A549 (cell line): ENCODE measurements around the gene RGS13. TPM values are rescaled to one million over a fixed set of nuclear protein-coding genes. Genes with fewer than 3 reads are reported as not detected.

Source experiments
- ATAC-seq, 2 experiments: fragments of 200-7000 bp in 1 of 2; fragments of >200 bp in 1 of 2; cut with Nextera tagmentation in 1 of 2; cut with Tn5 transposase in 1 of 2; 3 replicates each; pipeline versions ENCODE4 v1.8.0 to v1.9.1; 2018 to 2020; ENCODE audit warnings: mild to moderate bottlenecking in 1 of 2, moderate library complexity in 1 of 2
- CTCF ChIA-PET: fragments of 300-600 bp; sonication (Branson Sonifier 250); formaldehyde crosslinking; extraction: SDS; loops from one replicate; lab custom pipeline; 2021; ENCODE audit warnings: antibody characterized with exemption, inconsistent platforms; lab: Yijun Ruan, JAX
- POLR2A ChIA-PET: fragments of 350-600 bp; formaldehyde crosslinking; extraction: SDS; loops from one replicate; lab custom pipeline; 2021; ENCODE audit warnings: antibody characterized with exemption, inconsistent platforms; lab: Yijun Ruan, JAX
- DNase-seq, 2 experiments: peaks; one replicate each; pipeline versions ENCODE4 v3.0.0 to v3.0.0-alpha.2; 2011 to 2016; ENCODE audit warnings: low read depth in 1 of 2, low spot score in 1 of 2
- FAIRE-seq: peaks from 2 replicates; lab custom pipeline; 2011; peaks lifted over from hg19 to GRCh38; lab: Jason Lieb, UNC
- H3K27ac ChIP-seq, 2 experiments: fragments of >200 bp; sonication (Bioruptor Twin); formaldehyde crosslinking; 3 replicates each; pipeline ENCODE4 v1.5.1; 2016 to 2017
- H3K4me1 ChIP-seq: fragments of >200 bp; sonication (Bioruptor Twin); formaldehyde crosslinking; 3 replicates; pipeline ENCODE4 v1.6.1; 2016
- H3K4me2 ChIP-seq: fragments of >200 bp; sonication (Bioruptor Twin); formaldehyde crosslinking; 3 replicates; pipeline ENCODE4 v1.6.1; 2016
- H3K4me3 ChIP-seq: fragments of >200 bp; sonication (Bioruptor Twin); formaldehyde crosslinking; 3 replicates; pipeline ENCODE4 v1.5.1; 2016
- H3K9me3 ChIP-seq: fragments of >200 bp; sonication (Bioruptor Twin); formaldehyde crosslinking; 3 replicates; pipeline ENCODE4 v1.6.1; 2016
- ATOH8 ChIP-seq: fragments of 250-450 bp; sonication (Bioruptor Pico); IDR thresholded peaks from 2 replicates; pipeline ENCODE4 v1.5.0; 2020; ENCODE audit warnings: low read depth, mild to moderate bottlenecking, moderate library complexity
- CBX2 ChIP-seq: fragments of 200-600 bp; sonication (generic); IDR thresholded peaks from 2 replicates; pipeline ENCODE4 v1.6.1; 2016; ENCODE audit warnings: low read depth, mild to moderate bottlenecking, borderline replicate concordance
- CHD4 ChIP-seq: fragments of 200-600 bp; sonication (generic); IDR thresholded peaks from 2 replicates; pipeline ENCODE4 v1.6.1; 2016; ENCODE audit warnings: antibody characterized with exemption, mild to moderate bottlenecking, borderline replicate concordance
- E2F6 ChIP-seq: IDR thresholded peaks from 2 replicates; pipeline ENCODE4 v1.6.1; 2012; ENCODE audit warnings: low read depth, borderline replicate concordance
- HMGXB4 ChIP-seq: fragments of 250-450 bp; sonication (Bioruptor Pico); IDR thresholded peaks from 2 replicates; pipeline ENCODE4 v1.5.0; 2021; ENCODE audit warnings: mild to moderate bottlenecking, moderate library complexity, borderline replicate concordance
- JUN ChIP-seq, 2 experiments: fragments of >200 bp; sonication (Bioruptor Twin); formaldehyde crosslinking; IDR thresholded peaks; 2 replicates in 1 of 2; 3 replicates in 1 of 2; pipeline ENCODE4 v1.6.1; 2016 to 2017
- KDM1A ChIP-seq: fragments of 200-600 bp; sonication (generic); IDR thresholded peaks from 2 replicates; pipeline ENCODE4 v1.6.1; 2016; ENCODE audit warnings: low read depth, mild to moderate bottlenecking
- MAFK ChIP-seq: fragments of 450-650 bp; IDR thresholded peaks from 2 replicates; pipeline ENCODE4 v1.6.1; 2014; ENCODE audit not compliant: partially characterized antibody
- MAX ChIP-seq: IDR thresholded peaks from 2 replicates; pipeline ENCODE4 v1.6.1; 2012
- MAZ ChIP-seq: fragments of 150-350 bp; IDR thresholded peaks from 2 replicates; pipeline ENCODE4 v1.6.1; 2014; ENCODE audit warnings: antibody characterized with exemption, low read depth, low read length, borderline replicate concordance
- MYC ChIP-seq: IDR thresholded peaks from 2 replicates; pipeline ENCODE4 v1.6.1; 2012; ENCODE audit warnings: mild to moderate bottlenecking, inconsistent platforms, low read length, improper control_type of control experiment, borderline replicate concordance
- RARB ChIP-seq: fragments of 250-450 bp; sonication (Bioruptor Pico); IDR thresholded peaks from 2 replicates; pipeline ENCODE4 v1.8.0; 2021; ENCODE audit warnings: mild to moderate bottlenecking, moderate library complexity
- REST ChIP-seq: fragments of 200-600 bp; sonication (generic); IDR thresholded peaks from 2 replicates; pipeline ENCODE4 v1.6.1; 2016; ENCODE audit warnings: antibody characterized with exemption, mild to moderate bottlenecking, moderate library complexity
- SMC3 ChIP-seq: fragments of >200 bp; sonication (Bioruptor Twin); formaldehyde crosslinking; IDR thresholded peaks from 3 replicates; pipeline ENCODE4 v1.6.1; 2018; ENCODE audit warnings: inconsistent platforms
- ZC3H11A ChIP-seq: fragments of 450-650 bp; IDR thresholded peaks from 2 replicates; pipeline ENCODE4 v1.6.1; 2014; ENCODE audit warnings: antibody characterized with exemption, mild to moderate bottlenecking
- ZFP36 ChIP-seq: fragments of 450-650 bp; IDR thresholded peaks from 2 replicates; pipeline ENCODE4 v1.6.1; 2014; ENCODE audit warnings: borderline replicate concordance; ENCODE audit not compliant: partially characterized antibody
- WGBS: methylation state at CpG from one replicate; pipeline ENCODE4 v1.1.6; 2017; ENCODE audit errors: missing lambda C conversion rate; 5-methylcytosine and 5-hydroxymethylcytosine counted together
- polyA plus RNA-seq, 4 experiments: library from polyadenylated mRNA; depleted of rRNA in 3 of 4; stranded (reverse); fragments of >200 nt; fragmentation: RNase III in 1 of 4; extraction: RNeasy Plus Mini Kit Qiagen cat#74134 plus additional on column Dnase treatment in 1 of 4; gene quantifications; 2 replicates in 3 of 4; 3 replicates in 1 of 4; pipeline ENCODE4 v1.2.3, GENCODE V29; 2011 to 2017

The RGS13 gene
- polyA plus RNA-seq, 2 of the 4 experiments (the other 2 are of a cell fraction) = not detected

- TF ChIP-seq REST (no peak), ATOH8 (no peak), E2F6 (no peak)
- TF ChIP-seq, all 56 proteins: peak for 0
Observed at GRCh38 chr1:192592517-192592916, 43.4 kb upstream of the RGS13 start (continued).

GRCh38 chr1:192592981-192593708 lies 42.8 kb upstream of the RGS13 start:
- ATAC-seq (no peak), FAIRE-seq (no peak), DNase-seq (no peak)
- no peak for TF ChIP-seq SMC3
- no peak for TF ChIP-seq MYC
- no peak for TF ChIP-seq MAX
- TF ChIP-seq KDM1A = no peak
- TF ChIP-seq ZC3H11A = no peak
- no peak for TF ChIP-seq JUN (IDR thresholded peaks at IDR 0.05)
- TF ChIP-seq CBX2 = no peak
- TF ChIP-seq CHD4 = no peak
- TF ChIP-seq RARB = no peak
- TF ChIP-seq MAFK = no peak
- no peak for TF ChIP-seq HMGXB4 (CRISPR knock-in tag)
- TF ChIP-seq MAZ = no peak
- no peaks in the 10 kb centered on the region for H3K9me3 ChIP-seq
- 80% methylated on average over 2 of the region's 2 CpGs for WGBS
- no peak overlapping the region for H3K4me3 ChIP-seq
- CTCF ChIA-PET = interaction anchor here (0.8 to 1.6 kb wide), 6 partner anchors 11 to 215 kb away, joined by 3 to 5 read pairs (median 3); no protein-coding TSS in a partner anchor
- H3K4me2 ChIP-seq = no peak overlapping the region
- H3K27ac ChIP-seq = no peak overlapping the region
- H3K4me1 ChIP-seq = no peaks in the 10 kb centered on the region
- POLR2A ChIA-PET = no interaction called here

- FAIRE-seq (no peak), ATAC-seq (no peak), DNase-seq (no peak)
- POLR2A ChIA-PET = no interaction called here
- TF ChIP-seq CBX2 (no peak), ZFP36 (no peak)
- Histone ChIP-seq H3K4me1 (no peaks in the 10 kb centered on the region), H3K4me2 (no peak overlapping the region), H3K4me3 (no peak overlapping the region), H3K27ac (no peak overlapping the region), H3K9me3 (no peaks in the 10 kb centered on the region)
- WGBS = 54% methylated on average over 3 of the region's 3 CpGs
- CTCF ChIA-PET = interaction anchor here (0.8 kb wide), 1 partner anchor 431 kb away, joined by 3 read pairs; no protein-coding TSS in a partner anchor
Observed at GRCh38 chr1:192595299-192595698, 40.6 kb upstream of the RGS13 start.
